Measurements from ENCODE around the gene ZBTB7C. TPM values are rescaled to one million over a fixed set of nuclear protein-coding genes. Genes with fewer than 3 reads are reported as not detected.

Gene ZBTB7C
- total and polyA plus RNA-seq, 4 experiments from 2014 or later, result 0.23 TPM; not detected in 3

GRCh38 chr18:48151421-48152065 is 257.6 kb downstream of the ZBTB7C start:
- no peaks in the 10 kb centered on the region for H3K4me1 Mint-ChIP-seq
- no peak overlapping the region for H3K4me3 Mint-ChIP-seq
- intact Hi-C loops (cut with micrococcal nuclease), result no loop called here
- no peak overlapping the region for H3K4me3 ChIP-seq (ENCODE audit: low read length in 2 of 2)
- H3K36me3 ChIP-seq (ENCODE audit: insufficient read depth, low read length), result no peaks in the 10 kb centered on the region
- H3K4me1 ChIP-seq (ENCODE audit: insufficient read depth, low read length), result no peaks in the 10 kb centered on the region
- H3K27ac ChIP-seq (ENCODE audit: low read depth, low read length), result no peak overlapping the region
- no peaks in the 10 kb centered on the region for H3K9me3 ChIP-seq (ENCODE audit: control insufficient read depth in 1 of 2, low read length in 2 of 2)
- no peak for DNase-seq
- peaks cover 2 to 5% of the 10 kb centered on the region in 2 donors for H3K27me3 Mint-ChIP-seq
- ChIA-PET POLR2A (ENCODE audit: partially characterized antibody) (no interaction called here), CTCF (ENCODE audit: partially characterized antibody) (no interaction called here)
- no peaks in the 10 kb centered on the region for H3K27me3 ChIP-seq (ENCODE audit: insufficient read depth, low read length)
- no peaks in the 10 kb centered on the region for H3K9me3 Mint-ChIP-seq
- H3K27ac Mint-ChIP-seq, result no peak overlapping the region
- no peaks in the 10 kb centered on the region for H3K36me3 Mint-ChIP-seq

- Mint-ChIP-seq H3K36me3 (no peaks in the 10 kb centered on the region), H3K4me3 (no peak overlapping the region), H3K27ac (peak overlapping the region in 1 of 7 donors; percentile 18), H3K27me3 (peaks cover 2 to 10% of the 10 kb centered on the region in 2 donors), H3K9me3 (no peaks in the 10 kb centered on the region), H3K4me1 (no peaks in the 10 kb centered on the region)
- Histone ChIP-seq H3K36me3 (ENCODE audit: insufficient read depth, low read length) (no peaks in the 10 kb centered on the region), H3K4me3 (ENCODE audit: low read length in 2 of 2) (no peak overlapping the region), H3K4me1 (ENCODE audit: insufficient read depth, low read length) (no peaks in the 10 kb centered on the region), H3K27me3 (ENCODE audit: insufficient read depth, low read length) (no peaks in the 10 kb centered on the region), H3K9me3 (ENCODE audit: control insufficient read depth in 1 of 2, low read length in 2 of 2) (no peaks in the 10 kb centered on the region), H3K27ac (ENCODE audit: low read depth, low read length) (no peak overlapping the region)
- ChIA-PET POLR2A (ENCODE audit: partially characterized antibody) (no interaction called here), CTCF (ENCODE audit: partially characterized antibody) (no interaction called here)
- intact Hi-C loops (cut with micrococcal nuclease), result no loop called here
- no peak for DNase-seq
Measured at GRCh38 chr18:48149020-48149685, 260.0 kb downstream of the ZBTB7C start.

- ChIA-PET POLR2A (ENCODE audit: partially characterized antibody) (no interaction called here), CTCF (ENCODE audit: partially characterized antibody) (no interaction called here)
- no peaks in the 10 kb centered on the region for H3K36me3 Mint-ChIP-seq
- no peak overlapping the region for H3K27ac Mint-ChIP-seq
- Histone ChIP-seq H3K36me3 (ENCODE audit: insufficient read depth, low read length) (no peaks in the 10 kb centered on the region), H3K4me3 (ENCODE audit: low read length in 2 of 2) (no peak overlapping the region), H3K4me1 (ENCODE audit: insufficient read depth, low read length) (no peaks in the 10 kb centered on the region), H3K27me3 (ENCODE audit: insufficient read depth, low read length) (peaks cover 3% of the 10 kb centered on the region), H3K9me3 (ENCODE audit: control insufficient read depth in 1 of 2, low read length in 2 of 2) (no peaks in the 10 kb centered on the region), H3K27ac (ENCODE audit: low read depth, low read length) (no peak overlapping the region)
- H3K27me3 Mint-ChIP-seq, result peaks cover 14 to 36% of the 10 kb centered on the region in 2 donors
- H3K9me3 Mint-ChIP-seq, result no peaks in the 10 kb centered on the region
- H3K4me1 Mint-ChIP-seq, result peaks cover 0 to under 1% (median 0%) of the 10 kb centered on the region in 4 donors
- intact Hi-C loops (cut with micrococcal nuclease), result no loop called here
- no peak for DNase-seq
- H3K4me3 Mint-ChIP-seq, result no peak overlapping the region
Measured at GRCh38 chr18:48142994-48143393, 266.2 kb downstream of the ZBTB7C start.

GRCh38 chr18:48142353-48142752 is 266.8 kb downstream of the ZBTB7C start:
- intact Hi-C loops (cut with micrococcal nuclease), result no loop called here
- peaks cover 8% of the 10 kb centered on the region for H3K27me3 ChIP-seq (ENCODE audit: insufficient read depth, low read length)
- H3K27ac Mint-ChIP-seq, result no peak overlapping the region
- H3K27me3 Mint-ChIP-seq, result peaks cover 21 to 41% of the 10 kb centered on the region in 2 donors
- no peak overlapping the region for H3K4me3 ChIP-seq (ENCODE audit: low read length in 2 of 2)
- POLR2A ChIA-PET (ENCODE audit: partially characterized antibody), result no interaction called here
- CTCF ChIA-PET (ENCODE audit: partially characterized antibody), result no interaction called here
- no peaks in the 10 kb centered on the region for H3K36me3 ChIP-seq (ENCODE audit: insufficient read depth, low read length)
- H3K9me3 Mint-ChIP-seq, result no peaks in the 10 kb centered on the region
- H3K4me3 Mint-ChIP-seq, result no peak overlapping the region
- no peaks in the 10 kb centered on the region for H3K9me3 ChIP-seq (ENCODE audit: control insufficient read depth in 1 of 2, low read length in 2 of 2)
- H3K36me3 Mint-ChIP-seq, result no peaks in the 10 kb centered on the region
- H3K4me1 Mint-ChIP-seq, result peaks cover 0 to 6% (median 3%) of the 10 kb centered on the region in 4 donors
- DNase-seq, result no peak
- H3K4me1 ChIP-seq (ENCODE audit: insufficient read depth, low read length), result no peaks in the 10 kb centered on the region
- H3K27ac ChIP-seq (ENCODE audit: low read depth, low read length), result no peak overlapping the region

GRCh38 chr18:48140731-48141130 is 268.5 kb downstream of the ZBTB7C start:
- intact Hi-C loops (cut with micrococcal nuclease), result no loop called here
- Mint-ChIP-seq H3K27me3 (peaks cover 23 to 46% of the 10 kb centered on the region in 2 donors), H3K27ac (no peak overlapping the region), H3K36me3 (no peaks in the 10 kb centered on the region), H3K9me3 (no peaks in the 10 kb centered on the region), H3K4me1 (peaks cover 3 to 9% (median 6%) of the 10 kb centered on the region in 4 donors), H3K4me3 (no peak overlapping the region)
- Histone ChIP-seq H3K36me3 (ENCODE audit: insufficient read depth, low read length) (no peaks in the 10 kb centered on the region), H3K9me3 (ENCODE audit: control insufficient read depth in 1 of 2, low read length in 2 of 2) (no peaks in the 10 kb centered on the region), H3K27me3 (ENCODE audit: insufficient read depth, low read length) (peaks cover 8% of the 10 kb centered on the region), H3K4me3 (ENCODE audit: low read length in 2 of 2) (no peak overlapping the region), H3K27ac (ENCODE audit: low read depth, low read length) (no peak overlapping the region), H3K4me1 (ENCODE audit: insufficient read depth, low read length) (peaks cover 8% of the 10 kb centered on the region)
- CTCF ChIA-PET (ENCODE audit: partially characterized antibody), result no interaction called here
- DNase-seq, result no peak
- POLR2A ChIA-PET (ENCODE audit: partially characterized antibody), result no interaction called here

GRCh38 chr18:48139431-48140347 is 269.5 kb downstream of the ZBTB7C start:
- no peaks in the 10 kb centered on the region for H3K9me3 Mint-ChIP-seq
- ChIA-PET CTCF (ENCODE audit: partially characterized antibody) (no interaction called here), POLR2A (ENCODE audit: partially characterized antibody) (interaction anchor here (0.5 kb wide), 1 partner anchor 1564 kb away, joined by 4 read pairs; no protein-coding TSS in a partner anchor)
- no peak overlapping the region for H3K27ac ChIP-seq (ENCODE audit: low read depth, low read length)
- H3K36me3 Mint-ChIP-seq, result no peaks in the 10 kb centered on the region
- peaks cover 6 to 9% (median 7%) of the 10 kb centered on the region in 4 donors for H3K4me1 Mint-ChIP-seq
- H3K9me3 ChIP-seq (ENCODE audit: control insufficient read depth in 1 of 2, low read length in 2 of 2), result no peaks in the 10 kb centered on the region
- peak overlapping the region in 2 of 7 donors; percentile 46 to 73 for H3K27ac Mint-ChIP-seq
- H3K36me3 ChIP-seq (ENCODE audit: insufficient read depth, low read length), result no peaks in the 10 kb centered on the region
- H3K4me3 ChIP-seq (ENCODE audit: low read length in 2 of 2), result no peak overlapping the region
- peaks cover 31 to 42% of the 10 kb centered on the region in 2 donors for H3K27me3 Mint-ChIP-seq
- peak overlapping the region in 1 of 8 donors; percentile 5 for H3K4me3 Mint-ChIP-seq
- DNase-seq, result no peak
- peaks cover 8% of the 10 kb centered on the region for H3K27me3 ChIP-seq (ENCODE audit: insufficient read depth, low read length)
- intact Hi-C loops (cut with micrococcal nuclease), result no loop called here
- H3K4me1 ChIP-seq (ENCODE audit: insufficient read depth, low read length), result peaks cover 8% of the 10 kb centered on the region

Measured in CD4-positive, alpha-beta memory T cell (primary cell).